Fibroblast of the aortic adventitia (primary cell): ENCODE results near the gene DEDD. TPM values are rescaled to one million over a fixed set of nuclear protein-coding genes. Genes with fewer than 3 reads are reported as not detected.
"Not testable (repeated sequence)": the region's sequence is repeated elsewhere in the genome, so short reads cannot be mapped to it uniquely, and the experiment has no call there.

Experiments
- DNase-seq: peaks from one replicate; pipeline ENCODE4 v3.0.0-alpha.2; 2010; ENCODE audit warnings: low read depth
- H3K4me3 ChIP-seq: 2 replicates; pipeline ENCODE4 v1.5.1; 2011; ENCODE audit warnings: low read depth, mild to moderate bottlenecking, control low read depth, low read length, moderate library complexity
- total RNA-seq: library from RNA; depleted of rRNA; stranded (reverse); fragments of >200 nt; gene quantifications from 2 replicates; pipeline ENCODE4 v1.2.3, GENCODE V29; 2012; ENCODE audit warnings: low replicate concordance
- TF ChIP-seq, protein P1 (sequence below): IDR thresholded peaks from 2 replicates; pipeline ENCODE4 v1.5.1; 2011; ENCODE audit warnings: mild to moderate bottlenecking, low read length, control low read depth, inconsistent platforms; ENCODE audit not compliant: insufficient read depth

DEDD gene
- total RNA-seq, 1 donor, result 25.8 TPM

DNA sequence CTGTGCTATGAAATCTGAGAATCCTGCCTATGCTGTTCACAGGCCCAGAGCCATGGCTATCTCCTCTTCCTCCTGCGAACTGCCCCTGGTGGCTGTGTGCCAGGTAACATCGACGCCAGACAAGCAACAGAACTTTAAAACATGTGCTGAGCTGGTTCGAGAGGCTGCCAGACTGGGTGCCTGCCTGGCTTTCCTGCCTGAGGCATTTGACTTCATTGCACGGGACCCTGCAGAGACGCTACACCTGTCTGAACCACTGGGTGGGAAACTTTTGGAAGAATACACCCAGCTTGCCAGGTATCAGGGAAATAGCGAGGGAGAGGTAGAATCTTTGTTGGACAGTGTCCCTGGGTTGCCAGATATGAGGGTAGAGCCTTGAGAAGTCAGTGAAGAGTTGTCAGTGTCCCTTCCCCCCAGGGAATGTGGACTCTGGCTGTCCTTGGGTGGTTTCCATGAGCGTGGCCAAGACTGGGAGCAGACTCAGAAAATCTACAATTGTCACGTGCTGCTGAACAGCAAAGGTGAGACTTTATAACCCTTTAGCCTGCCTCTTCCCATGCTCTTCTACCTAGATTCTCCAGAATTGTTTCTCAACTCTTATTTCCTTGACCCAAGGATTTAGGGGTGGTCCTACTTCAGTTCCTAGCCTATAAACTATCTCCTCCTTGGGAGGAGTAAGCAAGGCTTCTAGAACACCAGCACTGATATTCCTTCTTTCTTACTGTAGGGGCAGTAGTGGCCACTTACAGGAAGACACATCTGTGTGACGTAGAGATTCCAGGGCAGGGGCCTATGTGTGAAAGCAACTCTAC is 13.2 kb downstream of the DEDD start:
- peak; percentile 75 for DNase-seq
- peak overlapping the region; percentile 89 for H3K4me3 ChIP-seq
- TF ChIP-seq, protein P1, sequence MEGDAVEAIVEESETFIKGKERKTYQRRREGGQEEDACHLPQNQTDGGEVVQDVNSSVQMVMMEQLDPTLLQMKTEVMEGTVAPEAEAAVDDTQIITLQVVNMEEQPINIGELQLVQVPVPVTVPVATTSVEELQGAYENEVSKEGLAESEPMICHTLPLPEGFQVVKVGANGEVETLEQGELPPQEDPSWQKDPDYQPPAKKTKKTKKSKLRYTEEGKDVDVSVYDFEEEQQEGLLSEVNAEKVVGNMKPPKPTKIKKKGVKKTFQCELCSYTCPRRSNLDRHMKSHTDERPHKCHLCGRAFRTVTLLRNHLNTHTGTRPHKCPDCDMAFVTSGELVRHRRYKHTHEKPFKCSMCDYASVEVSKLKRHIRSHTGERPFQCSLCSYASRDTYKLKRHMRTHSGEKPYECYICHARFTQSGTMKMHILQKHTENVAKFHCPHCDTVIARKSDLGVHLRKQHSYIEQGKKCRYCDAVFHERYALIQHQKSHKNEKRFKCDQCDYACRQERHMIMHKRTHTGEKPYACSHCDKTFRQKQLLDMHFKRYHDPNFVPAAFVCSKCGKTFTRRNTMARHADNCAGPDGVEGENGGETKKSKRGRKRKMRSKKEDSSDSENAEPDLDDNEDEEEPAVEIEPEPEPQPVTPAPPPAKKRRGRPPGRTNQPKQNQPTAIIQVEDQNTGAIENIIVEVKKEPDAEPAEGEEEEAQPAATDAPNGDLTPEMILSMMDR, result peak; percentile 58

DNA sequence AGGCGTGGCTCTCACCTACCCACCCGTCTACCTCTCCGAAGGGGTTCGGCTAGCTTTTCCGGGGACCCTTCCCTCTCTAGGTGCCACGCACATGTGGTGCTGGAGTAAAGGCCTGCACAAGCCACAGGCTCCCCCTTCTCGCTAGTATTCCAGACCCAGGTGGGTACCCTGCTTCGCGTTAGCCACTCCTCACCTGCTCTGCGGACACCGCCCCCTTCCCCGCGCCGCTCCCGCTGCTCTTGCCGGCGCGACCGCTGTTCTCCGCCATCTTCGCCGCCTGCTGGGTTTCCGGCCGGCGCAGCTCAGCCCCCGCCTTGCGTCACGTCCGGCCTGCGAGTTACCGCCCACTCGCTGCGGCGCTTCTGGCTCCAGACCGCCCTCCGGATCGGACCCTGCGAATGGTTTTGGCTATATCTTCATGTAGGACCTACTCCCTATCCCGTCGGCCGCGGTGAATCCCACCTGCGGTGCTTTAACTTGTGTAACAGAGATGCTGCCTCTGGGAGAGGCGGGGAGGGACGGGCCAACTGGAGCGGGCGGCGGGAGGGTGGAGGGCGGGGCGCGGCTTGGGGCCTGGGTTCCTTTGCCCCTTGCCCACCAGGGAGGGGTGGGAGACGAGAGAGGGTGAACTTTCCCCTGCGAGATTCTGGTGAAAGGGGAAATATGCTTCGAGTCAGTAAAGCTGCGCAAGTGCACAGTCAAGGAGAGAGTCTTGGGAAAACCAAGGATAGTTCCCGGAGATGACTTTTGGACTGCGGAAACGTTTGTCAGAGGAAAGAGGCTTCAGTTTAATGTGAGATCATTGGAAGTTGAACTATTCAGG is 14.5 kb downstream of the DEDD start, which contains the start of the genes NIT1 and PFDN2:
Gene NIT1, plus strand, starts transcription at position 347 of the 823 bp plus-strand sequence. Its CDS starts 72 bp downstream, at position 419.
Gene PFDN2, minus strand, starts transcription at position 279 of the 823 bp plus-strand sequence. Its CDS starts 11 bp downstream, at position 268.
- H3K4me3 ChIP-seq, result peak within 1 kb of the TSS; percentile 89
- TF ChIP-seq, protein P1, result no peak
- DNase-seq, result peak; percentile 79

DNA sequence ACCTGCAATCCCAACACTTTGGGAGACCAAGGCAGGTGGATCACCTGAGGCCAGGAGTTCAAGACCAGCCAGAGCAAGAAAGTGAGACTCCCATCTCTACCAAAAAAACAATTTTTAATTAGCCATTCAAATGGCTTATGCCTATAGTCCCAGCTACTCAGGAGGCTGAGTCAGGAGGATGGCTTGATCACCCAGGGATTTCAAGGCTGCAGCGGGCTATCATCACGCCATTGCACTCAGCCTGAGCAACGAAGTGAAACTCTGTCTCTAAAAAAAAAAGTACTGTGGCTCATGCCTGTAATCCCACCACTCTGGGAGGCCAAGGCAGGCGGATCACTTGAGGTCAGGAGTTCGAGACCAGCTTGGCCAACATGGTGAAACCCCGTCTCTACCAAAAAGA is 16.5 kb downstream of the DEDD start:
- not testable (repeated sequence) for DNase-seq, H3K4me3 ChIP-seq

DNA sequence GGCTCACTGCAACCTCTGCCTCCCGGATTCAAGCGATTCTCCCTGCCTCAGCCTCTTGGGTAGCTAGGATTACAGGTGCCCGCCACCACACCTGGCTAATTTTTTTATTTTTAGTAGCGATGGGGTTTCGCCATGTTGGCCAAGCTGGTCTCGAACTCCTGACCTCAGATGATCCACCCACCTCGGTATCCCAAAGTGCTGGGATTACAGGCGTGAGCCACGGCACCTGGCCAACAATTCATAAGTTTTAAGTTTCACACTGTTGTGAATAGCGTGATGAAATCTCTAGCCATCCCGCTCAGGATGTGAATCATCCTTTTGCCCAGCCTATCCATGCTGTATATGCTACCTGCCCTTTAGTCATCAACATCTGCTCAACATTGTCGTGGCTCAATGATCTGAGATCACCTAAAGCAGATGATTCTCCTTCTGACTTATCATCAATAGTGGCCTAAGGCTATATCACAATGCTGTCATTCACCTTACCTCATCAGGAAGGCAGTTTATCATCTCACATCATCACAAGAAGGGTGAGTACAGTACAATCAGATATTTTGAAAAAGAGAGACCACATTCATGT is 17.2 kb downstream of the DEDD start:
- H3K4me3 ChIP-seq, result no peak overlapping the region

DNA sequence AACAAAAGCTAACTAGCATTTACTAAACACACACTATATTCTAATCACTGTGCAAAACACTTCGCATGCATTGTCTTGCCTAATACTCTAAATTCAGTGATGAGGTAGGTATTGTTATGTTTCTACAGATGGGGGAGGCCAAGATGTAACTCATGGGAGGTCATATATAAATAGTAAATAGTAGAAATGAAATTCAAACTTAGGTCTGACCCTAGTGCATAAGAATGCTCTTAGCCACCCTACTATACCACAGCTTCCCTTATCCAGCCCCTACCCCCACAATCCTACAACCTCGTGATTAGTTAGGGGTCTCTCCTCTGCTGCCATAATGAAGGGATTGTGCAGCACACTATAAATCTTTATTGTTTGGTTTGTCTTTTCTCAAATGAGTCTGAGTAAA is 17.9 kb downstream of the DEDD start:
- no peak for DNase-seq
- TF ChIP-seq, protein P1, result no peak
- H3K4me3 ChIP-seq, result no peak overlapping the region

More for the DNA sequence above, 17.2 kb downstream of the DEDD start:
- DNase-seq, result peak; percentile 76
- TF ChIP-seq, protein P1, result no peak

DNA sequence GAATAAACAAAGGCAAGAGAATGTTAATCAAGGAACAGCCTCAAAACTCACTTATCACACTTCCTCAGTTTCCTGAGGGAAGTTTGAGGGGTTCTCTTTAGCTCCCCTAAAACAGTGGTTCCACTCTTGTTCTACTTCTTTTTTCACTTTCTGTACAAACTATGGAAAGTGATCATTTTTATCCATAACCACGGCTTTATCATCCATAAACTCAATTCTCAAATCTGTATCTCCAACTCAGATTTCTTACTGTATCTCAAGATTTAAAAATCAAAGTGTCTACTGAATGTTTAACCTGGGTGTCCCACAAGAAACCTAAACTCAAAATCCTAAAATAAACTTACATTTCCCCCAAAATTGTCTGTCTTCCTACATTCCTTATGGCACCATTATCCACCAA is 18.6 kb downstream of the DEDD start:
- DNase-seq, result no peak
- no peak overlapping the region for H3K4me3 ChIP-seq
- TF ChIP-seq, protein P1, result no peak
